Uterus (tissue), 2 donors: Measurements from ENCODE around the gene ABI2.

Experiments used
- CTCF ChIP-seq, 4 experiments: fragments of 200-600 bp in 2 of 4; fragments of 450-650 bp in 2 of 4; sonication (generic) in 2 of 4; IDR thresholded peaks; one replicate each; pipeline ENCODE4 v1.5.1; 2016 to 2019; ENCODE audit warnings: antibody characterized with exemption in 4 of 4, mild to moderate bottlenecking in 2 of 4, moderate library complexity in 1 of 4
- POLR2A ChIP-seq, 2 donors: fragments of 450-650 bp; IDR thresholded peaks; one replicate each; pipeline ENCODE4 v1.6.1; 2016; ENCODE audit warnings: antibody characterized with exemption in 2 of 2, mild to moderate bottlenecking in 1 of 2, moderate library complexity in 1 of 2

GRCh38 chr2:203470371-203470770 is 142.2 kb downstream of the ABI2 start:
- TF ChIP-seq CTCF (IDR thresholded peaks at IDR 0.05) (no peak), POLR2A (IDR thresholded peaks at IDR 0.05) (no peak)
